WTC11 (cell line): ENCODE measurements around the gene MBD6. TPM values are rescaled to one million over a fixed set of nuclear protein-coding genes. Genes with fewer than 3 reads are reported as not detected.

ENCODE experiments used
- ATAC-seq: fragments of 200-7000 bp; cut with Tn5 transposase; 2 replicates; pipeline ENCODE4 v1.10.0; 2021; ENCODE audit warnings: mild to moderate bottlenecking, moderate library complexity
- CTCF ChIA-PET: fragments of 300-600 bp; sonication (Branson Sonifier 250); formaldehyde crosslinking; loops from one replicate; lab custom pipeline; 2021; ENCODE audit warnings: antibody characterized with exemption; lab: Charles Lee
- POLR2A ChIA-PET: fragments of 350-600 bp; sonication (Branson Sonifier 250); formaldehyde crosslinking; loops from one replicate; lab custom pipeline; 2021; ENCODE audit warnings: antibody characterized with exemption; lab: Charles Lee
- DNase-seq: peaks from one replicate; pipeline ENCODE4 v3.0.0; 2021; ENCODE audit warnings: low spot score
- H3K27ac Mint-ChIP-seq: 2 replicates; pipeline ENCODE4 v1.8.0; 2021; ENCODE audit warnings: mixed read lengths
- H3K27me3 Mint-ChIP-seq: 2 replicates; pipeline ENCODE4 v1.8.0; 2021; ENCODE audit warnings: low read depth, mild to moderate bottlenecking, moderate library complexity, mixed read lengths
- H3K36me3 Mint-ChIP-seq: 2 replicates; pipeline ENCODE4 v1.8.0; 2021; ENCODE audit warnings: mixed read lengths
- H3K4me1 Mint-ChIP-seq: 2 replicates; pipeline ENCODE4 v1.8.0; 2022; ENCODE audit warnings: mixed read lengths
- H3K4me3 Mint-ChIP-seq: 2 replicates; pipeline ENCODE4 v1.8.0; 2021; ENCODE audit warnings: mild to moderate bottlenecking, moderate library complexity, mixed read lengths
- H3K9me3 Mint-ChIP-seq: 2 replicates; pipeline ENCODE4 v1.8.0; 2021; ENCODE audit warnings: mixed read lengths
- ATF3 ChIP-seq: sonication (generic); formaldehyde crosslinking; conservative IDR thresholded peaks from 2 replicates; pipeline ENCODE4 v1.8.1; 2022; ENCODE audit warnings: mild to moderate bottlenecking, missing genetic modification reagents
- CREB1 ChIP-seq: sonication (generic); formaldehyde crosslinking; IDR thresholded peaks from 2 replicates; pipeline ENCODE4 v1.8.0; 2023; ENCODE audit warnings: mild to moderate bottlenecking, missing genetic modification reagents
- CREM ChIP-seq: sonication (generic); formaldehyde crosslinking; IDR thresholded peaks from 2 replicates; pipeline ENCODE4 v1.8.1; 2022; ENCODE audit warnings: mild to moderate bottlenecking, missing genetic modification reagents, moderate library complexity
- E2F1 ChIP-seq: sonication (generic); formaldehyde crosslinking; IDR thresholded peaks from 2 replicates; pipeline ENCODE4 v1.8.0; 2022; ENCODE audit warnings: mild to moderate bottlenecking, missing genetic modification reagents
- E2F4 ChIP-seq: sonication (generic); formaldehyde crosslinking; IDR thresholded peaks from 2 replicates; pipeline ENCODE4 v1.8.1; 2022; ENCODE audit warnings: low read depth, mild to moderate bottlenecking, moderate library complexity, missing genetic modification reagents, borderline replicate concordance
- FOXK1 ChIP-seq: sonication (generic); formaldehyde crosslinking; IDR thresholded peaks from 2 replicates; pipeline ENCODE4 v1.8.0; 2022; ENCODE audit warnings: mild to moderate bottlenecking, moderate library complexity, missing genetic modification reagents
- GABPB1 ChIP-seq: sonication (generic); formaldehyde crosslinking; IDR thresholded peaks from 2 replicates; pipeline ENCODE4 v1.8.1; 2023; ENCODE audit warnings: mild to moderate bottlenecking, missing genetic modification reagents
- IRF2 ChIP-seq: sonication (generic); formaldehyde crosslinking; IDR thresholded peaks from 2 replicates; pipeline ENCODE4 v1.8.0; 2022; ENCODE audit warnings: low read depth, missing genetic modification reagents, borderline replicate concordance
- MAX ChIP-seq: sonication (generic); formaldehyde crosslinking; IDR thresholded peaks from 2 replicates; pipeline ENCODE4 v1.8.0; 2022; ENCODE audit warnings: mild to moderate bottlenecking, missing genetic modification reagents
- MYBL2 ChIP-seq: sonication (generic); formaldehyde crosslinking; IDR thresholded peaks from 2 replicates; pipeline ENCODE4 v1.8.1; 2023; ENCODE audit warnings: mild to moderate bottlenecking, moderate library complexity, missing genetic modification reagents
- NFATC4 ChIP-seq: fragments of 250-450 bp; sonication (Bioruptor Pico); IDR thresholded peaks from 2 replicates; pipeline ENCODE4 v1.9.0; 2021; ENCODE audit warnings: mild to moderate bottlenecking
- NR1H2 ChIP-seq: sonication (generic); formaldehyde crosslinking; IDR thresholded peaks from 2 replicates; pipeline ENCODE4 v1.9.0; 2021; ENCODE audit warnings: mild to moderate bottlenecking, moderate library complexity, missing genetic modification reagents
- NR2C2 ChIP-seq: sonication (generic); formaldehyde crosslinking; IDR thresholded peaks from 2 replicates; pipeline ENCODE4 v1.8.0; 2022; ENCODE audit warnings: mild to moderate bottlenecking, missing genetic modification reagents
- PRDM15 ChIP-seq: sonication (generic); formaldehyde crosslinking; IDR thresholded peaks from 2 replicates; pipeline ENCODE4 v1.8.0; 2022; ENCODE audit warnings: missing genetic modification reagents
- PRRX2 ChIP-seq: fragments of 250-450 bp; sonication (Bioruptor Pico); IDR thresholded peaks from 2 replicates; pipeline ENCODE4 v1.8.0; 2021; ENCODE audit warnings: mild to moderate bottlenecking
- ZNF317 ChIP-seq: sonication (generic); formaldehyde crosslinking; IDR thresholded peaks from 2 replicates; pipeline ENCODE4 v1.8.1; 2023; ENCODE audit warnings: low read depth, mild to moderate bottlenecking, moderate library complexity, missing genetic modification reagents, borderline replicate concordance
- ZNF512 ChIP-seq: sonication (generic); formaldehyde crosslinking; IDR thresholded peaks from 2 replicates; pipeline ENCODE4 v1.8.1; 2022; ENCODE audit warnings: missing genetic modification reagents, borderline replicate concordance
- total RNA-seq: library from RNA; stranded (reverse); gene quantifications from 3 replicates; pipeline ENCODE4 v1.2.3, GENCODE V29; 2021

Gene MBD6
- total RNA-seq, 1 experiment from 2014 or later = 46.3 TPM

- H3K9me3 Mint-ChIP-seq = no peaks in the 10 kb centered on the region
- peaks cover 3% of the 10 kb centered on the region; the same call in 1 of the 2 replicates for H3K27me3 Mint-ChIP-seq
- H3K4me1 Mint-ChIP-seq = peaks cover 29% of the 10 kb centered on the region
- DNase-seq (no peak), ATAC-seq (no peak)
- peak overlapping the region; percentile 96 for H3K4me3 Mint-ChIP-seq
- H3K27ac Mint-ChIP-seq = peak overlapping the region; percentile 3; the same call in 1 of the 2 replicates
- ChIA-PET POLR2A (interaction anchor here (0.7 to 2.2 kb wide), 4 partner anchors 19 to 299 kb away, joined by 4 to 9 read pairs (median 4); partner anchors contain the start of genes DTX3 and GLI1), CTCF (interaction anchor here (1.4 kb wide), 1 partner anchor 65 kb away, joined by 4 read pairs; no protein-coding TSS in a partner anchor)
- peaks cover 51% of the 10 kb centered on the region for H3K36me3 Mint-ChIP-seq
- TF ChIP-seq E2F4 (no peak), CREM (CRISPR knock-in tag) (no peak), NR2C2 (CRISPR knock-in tag) (no peak)
These were observed 4.3 kb upstream of the MBD6 start for GRCh38 chr12:57518176-57518919.

GRCh38 chr12:57518920-57519795, 3.5 kb upstream of the MBD6 start:
- ATAC-seq (no peak), DNase-seq (peak; percentile 25)
- Mint-ChIP-seq H3K27ac (peak overlapping the region; percentile 100), H3K4me3 (peak overlapping the region; percentile 96), H3K36me3 (peaks cover 48% of the 10 kb centered on the region), H3K27me3 (peaks cover 3% of the 10 kb centered on the region; the same call in 1 of the 2 replicates), H3K4me1 (peaks cover 37% of the 10 kb centered on the region), H3K9me3 (no peaks in the 10 kb centered on the region)
- ChIA-PET POLR2A (interaction anchor here (0.9 to 2.2 kb wide), 5 partner anchors 10 to 60 kb away, joined by 3 to 9 read pairs (median 4); partner anchors contain the start of gene GLI1), CTCF (interaction anchor here (1.6 to 2.0 kb wide), 2 partner anchors 60 to 64 kb away, joined by 4 to 8 read pairs; partner anchors contain the start of gene GLI1)
- peak; percentile 80 for TF ChIP-seq GABPB1 (CRISPR knock-in tag)
- peak; percentile 69; the same call in 1 of the 2 replicates for TF ChIP-seq E2F1 (CRISPR knock-in tag)
- 0 out of 2 replicates have a peak, but pooled peaks have one; percentile 32 for TF ChIP-seq CREB1 (CRISPR knock-in tag)
- TF ChIP-seq ZNF512 (CRISPR knock-in tag) = no peak

GRCh38 chr12:57519796-57520052, 2.9 kb upstream of the MBD6 start:
- Mint-ChIP-seq H3K4me1 (peaks cover 42% of the 10 kb centered on the region), H3K27me3 (peaks cover 3% of the 10 kb centered on the region; the same call in 1 of the 2 replicates), H3K36me3 (peaks cover 42% of the 10 kb centered on the region), H3K4me3 (peak overlapping the region; percentile 96), H3K27ac (peak overlapping the region; percentile 100), H3K9me3 (no peaks in the 10 kb centered on the region)
- ChIA-PET POLR2A (interaction anchor here (1.1 to 2.2 kb wide), 6 partner anchors 10 to 65 kb away, joined by 3 to 9 read pairs (median 6); partner anchors contain the start of genes GLI1 and INHBE), CTCF (interaction anchor here (1.6 to 2.0 kb wide), 2 partner anchors 61 to 64 kb away, joined by 4 to 8 read pairs; partner anchors contain the start of gene GLI1)
- peak; percentile 43; the same call in 1 of the 2 replicates for TF ChIP-seq NFATC4
- TF ChIP-seq NR1H2 (CRISPR knock-in tag) = no peak
- TF ChIP-seq MYBL2 (CRISPR knock-in tag) = 0 out of 2 replicates have a peak, but pooled peaks have one; percentile 53
- TF ChIP-seq ATF3 (CRISPR knock-in tag) = no peak
- 0 out of 2 replicates have a peak, but pooled peaks have one; percentile 22 for TF ChIP-seq PRRX2 (CRISPR knock-in tag)
- TF ChIP-seq PRDM15 (CRISPR knock-in tag) = no peak
- TF ChIP-seq E2F1 (CRISPR knock-in tag) = peak; percentile 18; the same call in 1 of the 2 replicates
- no peak for TF ChIP-seq ZNF317 (CRISPR knock-in tag)
- TF ChIP-seq FOXK1 (CRISPR knock-in tag) = no peak
- TF ChIP-seq CREB1 (CRISPR knock-in tag) = 0 out of 2 replicates have a peak, but pooled peaks have one; percentile 5
- 0 out of 2 replicates have a peak, but pooled peaks have one; percentile 49 for TF ChIP-seq MAX
- TF ChIP-seq IRF2 (CRISPR knock-in tag) = no peak
- ATAC-seq (peak; percentile 7), DNase-seq (no peak)
